ENCODE measurements around the gene TAGLN.
"Not testable (repeated sequence)": the region's sequence is repeated elsewhere in the genome, so short reads cannot be mapped to it uniquely, and the experiment has no call there.

Gene TAGLN

DNA sequence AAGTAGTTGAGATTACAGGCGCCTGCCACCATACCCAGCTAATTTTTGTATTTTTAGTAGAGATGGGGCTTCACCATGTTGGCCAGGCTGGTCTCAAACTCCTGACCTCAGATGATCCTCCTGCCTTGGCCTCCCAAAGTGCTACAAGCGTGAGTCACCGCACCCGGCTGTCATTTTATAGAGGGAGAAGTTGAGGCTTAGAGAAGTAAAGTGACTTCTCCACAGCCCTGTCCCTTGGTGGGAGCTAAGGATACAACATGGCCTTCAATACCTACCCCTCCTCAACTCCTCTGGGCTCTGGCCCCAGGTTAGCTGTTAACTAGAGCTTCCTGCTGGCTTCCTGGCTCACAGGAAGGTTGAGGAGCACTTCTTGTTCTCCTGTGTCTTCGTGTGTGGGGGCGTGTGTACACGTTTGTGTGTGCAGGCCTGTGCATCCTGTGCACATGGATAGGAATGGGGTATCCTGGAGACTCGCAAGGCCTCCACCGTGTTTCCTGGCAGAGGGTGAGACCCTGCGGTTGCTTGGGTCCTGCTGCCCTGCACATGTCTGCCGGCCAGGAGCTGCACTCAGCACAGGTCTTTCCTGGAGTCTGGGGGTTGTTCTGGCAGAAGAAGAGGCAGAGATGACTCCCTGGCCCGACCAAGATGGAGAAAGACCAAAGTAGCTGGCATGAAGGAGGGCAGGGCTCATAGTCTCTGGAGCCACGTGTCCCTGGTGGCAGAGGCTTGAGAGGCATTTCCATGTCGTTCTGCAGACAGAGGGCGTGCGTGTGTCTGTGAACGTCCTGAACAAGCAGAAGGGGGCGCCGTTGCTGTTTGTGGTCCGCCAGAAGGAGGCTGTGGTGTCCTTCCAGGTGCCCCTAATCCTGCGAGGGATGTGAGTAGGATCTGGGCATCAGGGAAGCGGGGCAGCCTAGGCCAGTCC, 18.2 kb upstream of the TAGLN start:
- peak; percentile 15 to 53 for DNase-seq (ENCODE audit: extremely low read depth in 1 of 2, low read depth in 1 of 2)

GRCh38 chr11:117181586-117182550, 17.3 kb upstream of the TAGLN start:
- no peak for DNase-seq (ENCODE audit: extremely low read depth in 1 of 2, low read depth in 1 of 2)

- no peak for DNase-seq (ENCODE audit: extremely low read depth in 1 of 2, low read depth in 1 of 2)
Observed at GRCh38 chr11:117182551-117182935, 16.6 kb upstream of the TAGLN start.

DNA sequence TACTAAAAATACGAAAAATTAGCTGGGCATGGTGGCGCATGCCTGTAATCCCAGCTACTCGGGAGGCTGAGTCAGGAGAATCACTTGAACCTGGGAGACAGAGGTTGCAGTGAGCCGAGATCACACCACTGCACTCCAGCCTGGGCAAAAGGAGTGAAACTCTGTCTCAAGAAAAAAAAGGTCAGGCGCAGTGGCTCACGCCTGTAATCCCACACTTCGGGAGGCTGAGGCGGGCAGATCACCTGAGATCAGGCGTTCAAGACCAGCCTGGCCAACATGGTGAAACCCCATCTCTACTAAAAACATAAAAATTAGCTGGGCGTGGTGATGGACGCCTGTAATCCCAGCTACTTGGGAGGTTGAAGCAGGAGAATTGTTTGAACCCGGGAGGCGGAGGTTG, 16.0 kb upstream of the TAGLN start:
- not testable (repeated sequence) for DNase-seq (ENCODE audit: extremely low read depth in 1 of 2, low read depth in 1 of 2)

DNA sequence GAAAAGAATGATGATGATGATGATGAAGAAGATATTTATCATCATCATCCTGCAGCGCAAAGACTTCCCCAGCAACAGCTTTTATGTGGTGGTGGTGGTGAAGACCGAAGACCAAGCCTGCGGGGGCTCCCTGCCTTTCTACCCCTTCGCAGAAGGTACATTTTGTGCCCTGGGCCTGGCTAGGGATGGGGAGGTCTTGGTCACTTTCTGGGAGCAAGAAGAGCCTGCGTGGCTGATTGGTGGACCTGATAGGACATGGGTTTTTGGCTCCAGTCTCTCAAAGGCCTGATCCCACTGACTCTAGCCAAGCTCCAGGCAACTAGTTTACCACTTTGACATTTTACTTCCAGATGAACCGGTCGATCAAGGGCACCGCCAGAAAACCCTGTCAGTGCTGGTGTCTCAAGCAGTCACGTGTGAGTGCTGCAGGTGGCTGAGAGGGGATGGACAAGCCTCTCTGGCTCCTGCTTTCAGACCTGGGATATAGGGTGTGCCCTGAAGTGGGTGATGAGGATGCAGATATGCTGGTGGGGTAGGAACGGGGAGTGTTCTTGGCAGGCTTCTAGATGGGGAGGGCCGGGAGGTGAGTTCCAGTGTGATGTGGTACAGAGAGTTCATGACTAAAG, 15.3 kb upstream of the TAGLN start:
- no peak for DNase-seq (ENCODE audit: extremely low read depth in 1 of 2, low read depth in 1 of 2)

GRCh38 chr11:117185736-117186430, 13.3 kb upstream of the TAGLN start:
- no peak for DNase-seq (ENCODE audit: extremely low read depth in 1 of 2, low read depth in 1 of 2)

- no peak for DNase-seq (ENCODE audit: extremely low read depth in 1 of 2, low read depth in 1 of 2)
Observed at GRCh38 chr11:117186431-117186761, 12.8 kb upstream of the TAGLN start.

- no peak for DNase-seq (ENCODE audit: extremely low read depth in 1 of 2, low read depth in 1 of 2)
Observed at GRCh38 chr11:117187007-117187406, 12.2 kb upstream of the TAGLN start.

DNA sequence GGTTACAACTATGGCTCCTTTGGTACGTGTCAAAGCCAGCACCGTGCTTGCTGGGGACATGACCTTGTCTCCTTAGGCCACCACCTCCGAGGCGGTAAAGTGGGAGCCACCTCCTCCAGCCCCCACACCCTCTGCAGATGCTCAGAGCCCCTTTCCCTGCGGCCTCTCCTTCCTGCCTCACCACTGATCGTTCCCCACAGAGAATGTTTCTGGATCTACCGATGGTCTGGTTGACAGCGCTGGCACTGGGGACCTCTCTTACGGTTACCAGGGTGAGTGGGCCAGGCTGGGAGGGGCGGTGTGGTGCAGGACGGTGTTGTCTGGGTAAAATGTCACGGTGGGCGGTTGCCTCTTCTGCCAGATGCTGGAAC, 11.8 kb upstream of the TAGLN start:
- no peak for DNase-seq (ENCODE audit: extremely low read depth in 1 of 2, low read depth in 1 of 2)

DNA sequence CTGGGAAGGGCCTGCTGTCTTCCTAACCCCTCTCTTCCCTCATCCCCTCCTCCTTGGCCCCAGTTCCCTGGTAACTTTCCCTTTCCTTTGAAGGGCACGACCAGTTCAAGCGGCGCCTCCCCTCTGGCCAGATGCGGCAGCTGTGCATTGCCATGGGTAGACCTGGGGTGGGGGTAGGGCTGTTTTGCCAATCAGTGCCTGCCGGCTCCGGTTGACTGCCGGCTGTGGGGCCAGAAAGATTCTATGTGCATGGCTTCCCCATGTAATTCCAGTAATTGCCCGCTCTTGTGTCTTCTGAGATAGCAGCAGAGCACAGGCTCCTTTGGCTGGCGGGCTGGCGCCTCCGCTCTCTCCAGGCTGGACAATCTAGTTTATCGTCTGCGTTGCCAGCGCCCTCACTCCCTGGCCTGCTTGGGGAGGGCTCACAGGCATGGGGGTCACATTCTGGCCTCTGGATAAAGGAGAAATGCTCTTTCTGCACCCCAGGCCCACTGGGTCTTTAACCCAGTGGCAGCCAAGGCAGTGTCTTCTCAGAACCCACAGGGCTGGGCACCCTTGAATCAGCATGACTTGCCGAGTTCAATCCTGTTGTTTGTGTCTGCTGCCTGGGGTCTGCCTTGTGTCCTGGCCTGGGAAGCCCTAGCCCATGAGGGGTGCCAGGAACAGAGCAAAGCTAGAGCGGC, 11.2 kb upstream of the TAGLN start:
- no peak for DNase-seq (ENCODE audit: extremely low read depth in 1 of 2, low read depth in 1 of 2)

GRCh38 chr11:117188620-117189081, 10.5 kb upstream of the TAGLN start:
- no peak for DNase-seq (ENCODE audit: extremely low read depth in 1 of 2, low read depth in 1 of 2)

DNA sequence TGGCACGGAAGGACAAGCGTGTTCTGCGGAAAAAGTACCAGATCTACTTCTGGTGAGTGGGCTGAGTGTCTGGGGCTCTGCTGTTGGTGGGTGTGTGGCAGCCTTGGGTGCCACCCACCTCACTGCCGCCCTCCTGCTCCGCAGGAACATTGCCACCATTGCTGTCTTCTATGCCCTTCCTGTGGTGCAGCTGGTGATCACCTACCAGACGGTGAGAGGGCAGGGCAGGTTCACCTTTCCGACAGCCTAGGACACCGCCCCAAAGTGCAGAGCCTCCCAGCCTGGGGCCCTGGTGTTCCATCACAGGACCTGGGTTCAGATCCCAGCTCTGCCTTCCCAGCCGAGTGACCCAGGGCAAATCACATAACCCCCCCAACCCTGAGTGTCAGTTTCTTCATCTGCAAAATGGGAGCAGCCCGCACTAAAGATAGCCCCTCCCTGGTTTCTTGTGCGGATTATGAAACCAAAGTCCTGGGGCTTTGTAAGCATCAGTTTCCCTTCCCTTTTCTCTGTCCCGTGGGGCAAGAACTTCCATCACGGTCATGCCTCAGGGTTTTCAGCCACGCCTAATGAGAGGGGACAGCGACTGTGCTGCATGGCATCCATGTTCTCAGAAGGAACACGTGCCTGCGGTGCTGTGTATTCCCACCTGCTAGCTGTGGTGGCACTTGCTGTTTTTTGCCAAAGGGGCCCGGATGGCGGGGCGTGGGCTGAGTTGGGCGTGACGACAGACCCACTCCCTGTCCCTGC, 9.8 kb upstream of the TAGLN start:
- no peak for DNase-seq (ENCODE audit: extremely low read depth in 1 of 2, low read depth in 1 of 2)

- no peak for DNase-seq (ENCODE audit: extremely low read depth in 1 of 2, low read depth in 1 of 2)
Observed at GRCh38 chr11:117189941-117190544, 9.1 kb upstream of the TAGLN start.

DNA sequence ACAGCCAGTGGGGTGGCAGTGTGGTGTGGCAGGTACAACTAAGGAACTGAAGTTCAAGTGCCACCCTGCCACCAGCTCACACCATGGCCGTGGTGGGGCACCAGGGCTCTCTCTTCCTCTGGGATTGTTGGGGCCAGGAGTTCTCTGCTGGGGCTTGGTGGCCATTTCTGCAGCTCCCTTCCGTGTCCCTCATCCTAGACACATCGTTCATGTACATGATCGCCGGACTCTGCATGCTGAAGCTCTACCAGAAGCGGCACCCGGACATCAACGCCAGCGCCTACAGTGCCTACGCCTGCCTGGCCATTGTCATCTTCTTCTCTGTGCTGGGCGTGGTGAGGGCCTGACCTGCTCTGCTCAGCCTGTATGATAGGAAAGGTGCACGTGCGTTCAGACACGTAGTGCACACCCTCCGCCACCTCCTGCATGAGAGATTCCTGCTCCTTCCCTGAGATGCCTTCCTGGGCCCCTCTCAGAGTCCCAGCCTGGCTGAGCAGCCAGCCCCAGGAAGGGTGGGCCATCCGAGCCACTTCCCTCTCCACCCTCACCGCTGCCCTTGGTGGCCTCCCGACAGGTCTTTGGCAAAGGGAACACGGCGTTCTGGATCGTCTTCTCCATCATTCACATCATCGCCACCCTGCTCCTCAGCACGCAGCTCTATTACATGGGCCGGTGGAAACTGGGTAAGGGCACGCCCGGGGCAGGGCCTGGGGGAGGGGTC, 7.3 kb upstream of the TAGLN start:
- DNase-seq (ENCODE audit: extremely low read depth in 1 of 2, low read depth in 1 of 2) = no peak

DNA sequence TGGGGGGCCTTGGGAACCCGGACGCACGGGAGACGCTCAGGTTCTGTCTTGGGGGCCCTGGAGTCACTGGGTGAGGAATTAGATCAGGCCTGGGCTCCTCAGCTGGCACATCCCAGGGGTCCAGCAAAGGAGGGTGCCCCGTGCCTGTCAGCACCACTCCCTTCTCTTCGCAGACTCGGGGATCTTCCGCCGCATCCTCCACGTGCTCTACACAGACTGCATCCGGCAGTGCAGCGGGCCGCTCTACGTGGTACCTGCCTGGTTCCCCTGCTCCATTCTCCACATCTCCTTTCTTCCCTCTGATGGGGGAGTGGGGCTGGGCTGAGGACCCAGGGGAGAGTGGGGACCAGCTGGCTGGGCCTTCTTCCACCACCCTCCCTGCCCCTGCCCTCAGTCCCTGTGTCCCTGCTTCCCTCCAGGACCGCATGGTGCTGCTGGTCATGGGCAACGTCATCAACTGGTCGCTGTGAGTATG, 6.7 kb upstream of the TAGLN start:
- no peak for DNase-seq (ENCODE audit: extremely low read depth in 1 of 2, low read depth in 1 of 2)

DNA sequence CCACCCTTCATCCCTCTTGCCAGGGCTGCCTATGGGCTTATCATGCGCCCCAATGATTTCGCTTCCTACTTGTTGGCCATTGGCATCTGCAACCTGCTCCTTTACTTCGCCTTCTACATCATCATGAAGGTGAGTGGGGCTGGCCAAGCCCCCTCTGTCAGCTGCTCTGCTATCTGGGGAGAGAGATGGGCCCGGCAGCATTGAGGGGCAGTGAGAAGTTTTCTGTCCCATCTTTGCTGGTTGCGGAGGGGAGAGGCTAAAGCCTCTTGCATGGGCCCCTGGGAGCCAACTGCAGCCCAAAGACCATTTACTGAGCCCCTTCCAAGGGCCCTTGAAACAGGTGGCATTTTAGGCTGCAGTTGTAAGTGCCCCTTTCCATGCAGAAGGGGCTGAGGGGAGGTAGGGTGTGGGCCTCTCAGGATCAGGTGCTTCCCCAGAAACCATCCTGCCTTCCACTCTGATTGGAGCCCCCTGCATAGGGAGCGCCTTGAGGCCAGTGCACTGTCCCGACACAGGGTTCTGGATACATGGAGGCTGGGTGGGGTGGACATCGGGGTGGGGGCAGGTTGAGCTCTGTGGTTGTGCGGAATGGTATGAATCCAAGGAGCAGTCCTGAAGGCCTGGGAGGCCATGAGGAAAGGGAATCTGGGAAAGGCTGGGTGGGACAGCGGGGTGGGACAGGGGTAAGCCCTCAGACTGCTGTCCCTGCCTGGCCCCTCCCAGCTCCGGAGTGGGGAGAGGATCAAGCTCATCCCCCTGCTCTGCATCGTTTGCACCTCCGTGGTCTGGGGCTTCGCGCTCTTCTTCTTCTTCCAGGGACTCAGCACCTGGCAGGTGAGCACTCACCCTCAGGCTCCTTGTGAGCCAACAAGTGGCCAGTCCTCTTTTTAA, 5.8 kb upstream of the TAGLN start:
- no peak for DNase-seq (ENCODE audit: extremely low read depth in 1 of 2, low read depth in 1 of 2)

DNA sequence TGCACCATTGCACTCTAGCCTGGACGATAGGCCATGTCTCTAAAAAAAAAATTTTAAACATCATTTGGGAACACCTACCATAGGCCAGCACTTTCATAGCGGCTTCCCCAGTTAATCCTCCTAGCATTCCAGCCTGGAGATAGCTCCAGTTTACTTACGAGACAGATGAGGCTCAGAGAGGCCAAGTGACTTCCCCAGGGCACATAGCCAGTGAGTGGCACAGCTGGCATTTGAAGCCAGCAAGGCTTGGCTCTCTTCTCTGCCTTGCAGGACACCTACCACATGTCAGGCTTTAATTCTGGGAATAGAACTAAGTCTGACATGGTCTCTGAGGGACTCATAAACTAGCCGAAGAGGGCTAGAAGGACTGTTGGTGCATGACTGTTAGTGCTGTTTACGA, 4.9 kb upstream of the TAGLN start:
- DNase-seq (ENCODE audit: extremely low read depth in 1 of 2, low read depth in 1 of 2) = no peak
